Right atrium auricular region (tissue), 2 donors: ENCODE results near the gene EDDM13. TPM values are rescaled to one million over a fixed set of nuclear protein-coding genes. Genes with fewer than 3 reads are reported as not detected.

Experiments
- DNase-seq: peaks from one replicate; pipeline ENCODE4 v3.0.0-alpha.2; 2019; ENCODE audit warnings: low spot score
- H3K27ac ChIP-seq, 2 donors: fragments of 200-600 bp; sonication (generic); 1 replicate in 1 of 2; 2 replicates in 1 of 2; pipeline ENCODE4 v1.5.1; 2016 to 2019
- H3K27me3 ChIP-seq, 2 donors: fragments of 200-600 bp; sonication (generic); one replicate each; pipeline versions ENCODE4 v1.5.1 to v1.6.0; 2017 to 2019
- H3K36me3 ChIP-seq: fragments of 200-600 bp; sonication (generic); one replicate; pipeline ENCODE4 v1.5.1; 2016
- H3K4me1 ChIP-seq, 2 donors: fragments of 200-600 bp; sonication (generic); one replicate each; pipeline versions ENCODE4 v1.5.1 to v1.6.0; 2017 to 2019
- H3K4me3 ChIP-seq, 2 donors: fragments of 200-600 bp; sonication (generic); 1 replicate in 1 of 2; 2 replicates in 1 of 2; pipeline ENCODE4 v1.5.1; 2017 to 2019; ENCODE audit warnings: mild to moderate bottlenecking in 1 of 2, moderate library complexity in 1 of 2
- H3K9me3 ChIP-seq, 2 donors: fragments of 200-600 bp; sonication (generic); one replicate each; pipeline ENCODE4 v1.5.1; 2019
- CTCF ChIP-seq, 2 donors: fragments of 200-600 bp; sonication (generic); IDR thresholded peaks; one replicate each; pipeline ENCODE4 v1.5.1; 2019; ENCODE audit warnings: antibody characterized with exemption in 2 of 2
- total RNA-seq, 2 donors: library from RNA; depleted of rRNA; stranded (reverse); fragments of >200 nt; gene quantifications; one replicate each; pipeline ENCODE4 v1.1.0, GENCODE V29; 2016

The EDDM13 gene
- total RNA-seq, 2 donors from 2014 or later, result not detected

GRCh38 chr19:56350416-56351045 is 78.0 kb downstream of the EDDM13 start:
- H3K4me3 ChIP-seq, result no peak overlapping the region

GRCh38 chr19:56351208-56351607 is 78.7 kb downstream of the EDDM13 start:
- Histone ChIP-seq H3K27me3 (no peaks in the 10 kb centered on the region), H3K4me3 (no peak overlapping the region), H3K27ac (no peak overlapping the region), H3K4me1 (no peaks in the 10 kb centered on the region), H3K36me3 (no peaks in the 10 kb centered on the region), H3K9me3 (no peaks in the 10 kb centered on the region)
- no peak for TF ChIP-seq CTCF (IDR thresholded peaks at IDR 0.05)
- DNase-seq, result no peak

More at GRCh38 chr19:56350416-56351045, 78.0 kb downstream of the EDDM13 start:
- no peaks in the 10 kb centered on the region for H3K9me3 ChIP-seq
- no peaks in the 10 kb centered on the region for H3K36me3 ChIP-seq
- H3K27ac ChIP-seq, result no peak overlapping the region
- no peak for DNase-seq
- H3K4me1 ChIP-seq, result no peaks in the 10 kb centered on the region
- TF ChIP-seq CTCF (IDR thresholded peaks at IDR 0.05), result peak; percentile 92 to 93
- H3K27me3 ChIP-seq, result no peaks in the 10 kb centered on the region

- no peaks in the 10 kb centered on the region for H3K4me1 ChIP-seq
- no peak overlapping the region for H3K27ac ChIP-seq
- no peak overlapping the region for H3K4me3 ChIP-seq
- peaks cover 0 to 6% of the 10 kb centered on the region in 2 donors for H3K9me3 ChIP-seq
- TF ChIP-seq CTCF (IDR thresholded peaks at IDR 0.05), result no peak
- DNase-seq, result no peak
- H3K27me3 ChIP-seq, result no peaks in the 10 kb centered on the region
- H3K36me3 ChIP-seq, result no peaks in the 10 kb centered on the region
Observed at GRCh38 chr19:56355517-56355916, 83.0 kb downstream of the EDDM13 start.

- TF ChIP-seq CTCF (IDR thresholded peaks at IDR 0.05), result no peak
- Histone ChIP-seq H3K4me3 (no peak overlapping the region), H3K36me3 (no peaks in the 10 kb centered on the region), H3K4me1 (no peaks in the 10 kb centered on the region), H3K27ac (no peak overlapping the region), H3K27me3 (no peaks in the 10 kb centered on the region), H3K9me3 (peaks cover 0 to 18% of the 10 kb centered on the region in 2 donors)
- DNase-seq, result no peak
Observed at GRCh38 chr19:56356944-56357343, 84.4 kb downstream of the EDDM13 start.

Other genes starting within 250 kb of the EDDM13 start
- gene ZNF787, start 151.5 kb upstream of the EDDM13 start, total RNA-seq, result 10 to 100 TPM in 1 of 2 donors, 1 to 10 TPM in 1; 6.0 to 11.8 TPM
- gene ZNF444, start 131.5 kb upstream of the EDDM13 start, total RNA-seq, result 10 to 100 TPM; 26.1 to 30.9 TPM
- not detected for gene GALP, start 96.7 kb upstream of the EDDM13 start, total RNA-seq
- gene ZSCAN5B, start 75.0 kb upstream of the EDDM13 start, total RNA-seq, result not detected
- gene ZSCAN5C, start 70.5 kb upstream of the EDDM13 start, total RNA-seq, result not detected
- 1 to 10 TPM; 3.0 to 9.5 TPM for gene ZSCAN5A, start 42.1 kb downstream of the EDDM13 start, total RNA-seq
- 1 to 10 TPM; 3.9 to 6.2 TPM for gene ZNF582, start 120.8 kb downstream of the EDDM13 start, total RNA-seq
- gene ZNF583, start 131.6 kb downstream of the EDDM13 start, total RNA-seq, result 1 to 10 TPM; 2.3 to 6.4 TPM
- 1 to 10 TPM; 3.5 to 5.3 TPM for gene ZNF667, start 204.6 kb downstream of the EDDM13 start, total RNA-seq
- gene ZNF471, start 235.1 kb downstream of the EDDM13 start, total RNA-seq, result 1 to 10 TPM; 2.1 to 2.3 TPM